Activated T-cell treated with anti-CD3 and anti-CD28 coated beads, Interleukin-2, amount 50 U/mL, for 48 hours (primary cell): ENCODE results near the gene POTEF.
"Not testable (repeated sequence)": the region's sequence is repeated elsewhere in the genome, so short reads cannot be mapped to it uniquely, and the experiment has no call there.

Source experiments
- DNase-seq, 2 experiments: peaks; one replicate each; pipeline ENCODE4 v3.0.0-alpha.2; 2020

Gene POTEF

GRCh38 chr2:130129120-130129829 is at the start of gene POTEF:
TSS of gene POTEF (minus strand) at chr2:130129222. CDS start at chr2:130120515, 8,707 bp downstream.
- DNase-seq, result not testable (repeated sequence)

- not testable (repeated sequence) for DNase-seq
Measured at GRCh38 chr2:130174866-130175265, 45.8 kb upstream of the POTEF start.

- no peak for DNase-seq
Measured at GRCh38 chr2:130169896-130170295, 40.9 kb upstream of the POTEF start.

DNA sequence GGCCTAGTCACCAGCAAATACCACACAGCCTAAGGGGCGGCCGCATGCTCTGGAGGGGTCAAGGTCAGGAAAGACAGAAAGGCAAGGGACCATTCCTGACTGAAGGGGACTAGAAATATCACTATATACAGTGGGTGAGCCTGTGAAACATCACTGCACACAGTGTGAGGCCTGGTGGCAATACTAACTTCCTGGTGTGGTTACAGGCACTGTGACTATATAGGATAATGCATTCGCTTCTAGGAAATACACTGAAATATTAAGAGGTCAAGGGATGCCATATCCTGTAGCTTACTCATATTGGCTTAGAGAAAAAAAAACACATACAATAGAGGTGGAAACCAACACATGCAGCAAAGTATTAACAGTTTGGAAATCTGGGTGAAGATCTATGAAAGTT is 40.1 kb upstream of the POTEF start:
- DNase-seq, result not testable (repeated sequence)

DNA sequence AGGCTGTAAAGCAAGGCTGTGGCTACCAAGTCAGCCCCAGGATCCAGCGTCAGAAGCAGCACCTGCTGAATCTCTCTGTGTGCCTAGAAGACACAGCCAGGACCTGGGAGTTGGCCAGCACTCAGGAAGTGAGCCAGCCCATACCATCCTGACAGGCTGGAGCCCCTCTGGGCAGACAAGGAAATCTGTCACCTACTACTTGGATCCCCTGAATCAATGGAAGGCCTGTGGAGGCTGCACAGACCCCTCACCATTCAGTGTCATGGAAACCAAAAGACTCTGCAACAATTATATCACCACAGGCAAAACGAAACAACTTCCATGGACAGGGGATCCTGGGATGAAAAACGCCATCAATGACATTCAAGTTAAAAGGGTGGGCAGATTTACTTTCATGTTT is 37.6 kb upstream of the POTEF start:
- not testable (repeated sequence) for DNase-seq

DNA sequence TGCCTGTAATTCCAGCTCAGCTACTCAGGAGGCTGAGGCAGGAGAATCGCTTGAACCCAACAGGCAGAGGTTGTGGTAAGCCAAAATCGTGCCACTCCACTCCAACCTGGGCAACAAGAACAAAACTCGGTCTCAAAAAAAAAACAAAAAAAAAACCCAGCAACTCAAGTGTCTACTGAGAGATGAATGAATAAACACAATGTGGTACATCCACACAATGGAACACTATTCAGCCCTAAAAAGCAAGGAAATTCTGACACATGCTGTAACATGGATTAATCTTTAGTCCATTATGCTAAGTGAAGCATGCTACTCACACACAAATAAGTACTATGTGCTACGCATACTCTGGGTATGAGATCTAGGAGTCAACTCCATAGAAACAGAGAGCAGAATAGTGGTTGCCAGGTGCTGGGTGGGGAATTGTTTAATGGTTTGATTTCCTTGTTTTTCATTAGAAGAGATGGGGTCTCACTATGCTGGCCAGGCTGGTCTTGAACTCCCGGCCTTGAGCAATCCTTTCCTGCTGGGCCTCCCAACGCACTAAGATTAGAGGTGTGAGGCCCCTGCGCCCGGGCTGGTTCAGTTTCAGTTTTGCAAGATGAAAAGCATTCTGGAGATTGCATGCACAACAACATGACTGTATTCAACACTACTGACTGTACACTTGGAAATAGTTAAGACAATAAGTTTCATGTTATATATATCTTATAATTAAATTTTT is 36.4 kb upstream of the POTEF start:
- no peak for DNase-seq

GRCh38 chr2:130162968-130163367 is 33.9 kb upstream of the POTEF start:
- DNase-seq, result no peak

DNA sequence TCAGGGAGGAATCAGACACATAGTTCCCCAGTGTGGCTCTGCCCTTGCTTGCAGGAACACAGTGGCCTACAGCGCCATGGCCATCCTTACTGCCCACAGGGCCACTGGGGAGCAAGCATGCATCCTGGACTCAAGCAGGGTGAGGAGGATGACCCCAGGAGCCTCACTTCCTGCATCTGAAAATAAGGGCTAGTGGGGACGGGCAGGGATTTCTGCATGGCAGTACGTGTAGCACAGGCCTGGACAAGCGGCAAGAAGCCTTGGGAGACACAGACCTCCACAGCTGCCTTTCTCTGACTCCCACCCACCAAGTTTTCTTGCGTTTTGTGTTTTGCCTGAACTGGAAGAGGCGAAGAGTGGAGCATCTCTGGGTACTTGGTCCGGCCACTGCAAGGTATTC is 33.5 kb upstream of the POTEF start:
- not testable (repeated sequence) for DNase-seq

DNA sequence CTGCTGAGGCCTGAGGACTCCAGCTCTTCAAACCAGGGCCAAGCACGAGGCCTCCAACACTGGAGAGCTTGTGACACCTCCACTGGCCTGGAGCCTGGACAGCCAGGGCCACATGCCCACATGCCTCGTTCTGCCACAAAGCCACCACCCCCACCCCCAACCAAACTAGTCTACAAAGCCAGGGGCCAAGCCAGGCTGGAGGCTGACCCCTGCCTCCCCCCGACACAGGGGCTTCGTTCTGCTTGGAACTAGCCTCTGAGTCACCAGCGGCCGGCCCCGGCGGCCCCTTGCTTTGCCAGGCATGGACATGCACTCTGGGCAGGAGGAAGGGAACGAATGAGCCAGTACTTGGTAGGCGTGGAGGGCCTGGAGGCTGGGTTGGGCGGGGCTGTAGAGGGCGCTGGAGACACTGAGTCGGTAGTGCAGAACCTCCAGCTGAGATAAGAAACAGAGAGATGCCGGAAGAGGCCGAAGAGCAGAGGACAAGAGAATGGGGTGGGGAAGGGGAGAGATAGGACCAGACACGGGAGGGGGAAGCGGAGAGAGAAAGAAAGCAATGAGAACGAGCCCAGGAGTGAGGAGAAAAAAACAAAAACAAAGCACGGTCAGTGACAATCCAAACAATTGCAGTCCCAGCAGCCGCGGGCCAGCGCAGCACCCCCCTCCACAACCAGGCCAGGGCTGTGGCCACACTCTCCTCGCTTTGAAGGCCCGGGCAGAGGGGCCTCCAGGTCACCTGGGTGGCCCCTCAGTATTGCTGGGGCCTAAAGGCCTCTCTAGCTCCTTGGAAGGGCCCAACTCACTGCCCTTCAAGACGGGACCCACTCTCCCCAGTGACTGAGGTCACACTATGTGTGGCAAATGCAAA is 32.0 kb upstream of the POTEF start:
- DNase-seq, result not testable (repeated sequence)

GRCh38 chr2:130160131-130160530 is 31.1 kb upstream of the POTEF start:
- DNase-seq, result no peak

- DNase-seq, result not testable (repeated sequence)
Measured at GRCh38 chr2:130159376-130159775, 30.4 kb upstream of the POTEF start.

GRCh38 chr2:130158631-130159030 is 29.6 kb upstream of the POTEF start:
- DNase-seq, result no peak

GRCh38 chr2:130157825-130158514 is 28.9 kb upstream of the POTEF start:
- DNase-seq, result not testable (repeated sequence)

DNA sequence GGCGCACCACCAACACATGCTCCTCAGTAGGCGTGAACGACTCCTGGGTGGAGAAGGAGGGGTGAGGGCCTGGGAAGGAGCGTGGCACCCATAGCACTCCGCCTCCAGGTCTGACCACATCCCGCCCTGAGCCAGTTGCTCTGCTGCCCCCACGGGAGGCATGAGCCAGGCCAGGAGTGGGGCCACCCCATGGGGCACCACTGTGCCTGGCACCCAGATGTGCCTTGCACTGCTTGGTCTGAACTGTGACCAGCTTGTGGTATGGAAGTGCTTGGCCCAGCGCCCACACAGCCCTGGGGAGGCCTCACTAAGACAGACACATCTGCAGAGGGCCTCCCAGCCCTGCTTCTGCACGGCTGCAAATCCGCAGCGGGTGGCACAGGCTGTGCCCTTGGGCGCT is 28.3 kb upstream of the POTEF start:
- not testable (repeated sequence) for DNase-seq

DNA sequence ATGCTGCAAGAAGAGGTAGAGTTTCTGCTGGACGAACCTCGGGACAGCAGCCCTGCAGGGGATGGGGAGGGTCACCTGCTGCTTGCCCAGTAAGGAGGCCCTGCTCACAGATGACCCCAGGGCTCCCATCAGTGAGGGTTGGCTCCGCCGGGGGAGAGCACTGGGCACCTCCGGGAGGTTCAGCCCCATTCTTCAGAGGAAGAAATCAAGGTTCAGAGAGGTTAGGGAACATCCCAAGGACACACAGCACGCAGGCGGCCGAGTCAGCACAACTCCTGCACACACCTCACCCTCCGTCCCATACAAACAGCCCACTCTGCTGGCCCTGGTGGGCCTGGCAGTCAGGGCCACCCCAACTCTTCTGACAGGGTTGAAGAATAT is 27.6 kb upstream of the POTEF start:
- DNase-seq, result no peak

DNA sequence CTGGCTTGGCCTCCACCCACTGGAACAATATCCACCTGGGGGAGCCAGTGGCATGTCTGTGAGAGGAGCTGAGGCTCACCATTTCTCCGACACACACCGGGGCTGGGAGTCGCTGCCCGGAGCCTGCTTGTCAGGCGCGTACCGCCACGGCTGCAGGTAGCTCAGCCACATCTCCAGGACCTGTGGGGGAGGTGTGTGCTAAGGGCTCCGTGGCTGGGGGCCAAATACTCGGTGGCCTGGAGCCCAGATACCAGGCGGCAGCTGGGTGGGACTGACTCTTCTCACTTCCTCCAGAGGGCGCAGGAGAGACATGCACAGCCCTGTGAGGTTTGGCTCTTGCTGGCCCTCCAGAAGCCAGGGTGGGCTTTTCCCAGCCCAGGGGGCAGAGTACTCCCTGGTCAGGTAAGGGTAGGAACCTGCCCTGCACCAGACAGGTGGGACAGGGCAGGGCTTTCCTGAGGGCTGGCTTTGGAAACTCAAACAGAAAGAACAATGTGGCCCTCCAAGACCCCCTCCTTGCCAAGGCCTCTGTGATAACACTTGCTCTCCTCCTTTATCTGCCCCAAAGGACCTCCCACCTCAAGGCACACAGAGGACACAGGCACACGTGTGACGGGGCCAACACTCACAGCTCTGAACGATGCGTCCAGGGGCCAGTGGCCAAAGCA is 27.1 kb upstream of the POTEF start:
- DNase-seq, result not testable (repeated sequence)

DNA sequence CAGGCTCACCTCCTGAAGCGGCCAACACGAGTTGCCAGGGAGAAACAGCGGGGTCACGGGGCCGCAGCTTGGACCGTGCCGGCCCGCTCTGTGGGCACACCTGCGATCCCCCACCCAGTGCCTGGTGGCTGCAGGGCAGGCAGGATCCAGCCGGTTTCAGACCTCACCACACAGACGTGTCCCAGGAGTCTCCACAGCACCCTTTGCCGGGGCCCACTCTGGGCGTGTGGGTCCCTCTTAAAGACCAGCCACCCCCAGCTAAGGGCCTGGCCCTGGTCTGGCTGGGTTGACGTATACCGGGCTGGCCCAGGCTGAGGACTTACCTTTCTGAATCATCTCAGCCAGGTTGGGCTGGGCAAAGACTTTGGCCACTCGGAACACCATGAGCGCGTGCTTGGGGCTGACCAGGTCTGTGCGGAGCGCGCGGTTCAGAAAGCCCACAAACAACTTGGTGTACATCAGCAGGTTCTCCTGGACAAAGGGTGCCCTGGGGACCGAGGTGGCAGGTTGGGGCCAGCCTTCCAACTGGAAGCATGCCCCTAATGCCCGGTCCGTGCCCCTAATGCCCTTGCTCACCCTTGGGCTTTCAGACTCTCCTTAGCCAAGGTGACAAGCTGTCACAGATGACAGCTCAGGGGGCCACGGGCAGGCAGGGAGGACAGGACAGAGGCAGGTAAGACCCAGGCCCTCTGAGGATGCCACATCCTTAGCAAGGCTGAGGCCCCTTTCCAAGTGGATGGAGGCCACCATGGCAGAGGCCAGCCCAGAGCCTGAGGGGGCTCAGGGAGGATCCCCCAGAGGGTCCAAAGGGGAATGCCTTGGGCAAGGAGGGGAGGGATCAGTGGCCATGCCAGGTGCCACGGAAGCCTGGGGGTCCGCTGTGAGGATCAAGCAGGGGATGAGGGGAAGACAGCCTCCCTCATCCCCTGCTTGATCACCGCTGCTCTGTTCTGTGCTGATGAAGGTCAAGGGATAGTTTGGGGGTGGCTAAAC is 26.0 kb upstream of the POTEF start:
- no peak for DNase-seq

DNA sequence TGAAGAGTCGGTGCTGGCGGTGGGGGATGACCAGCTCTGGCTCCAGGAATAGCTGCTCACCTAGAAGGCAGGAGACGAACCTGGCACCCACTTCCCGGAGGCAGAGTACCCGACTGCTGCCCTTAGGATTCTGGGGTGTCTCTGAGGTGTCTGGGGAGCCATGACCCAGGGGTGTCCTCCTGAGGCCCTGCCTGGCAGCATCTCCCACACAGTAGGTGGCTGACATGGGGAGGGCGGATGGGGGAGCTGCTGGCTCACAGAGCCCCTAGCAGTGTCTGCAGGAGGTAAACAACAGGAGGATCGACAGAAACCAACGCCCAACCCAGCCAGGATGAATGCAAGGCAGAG is 25.4 kb upstream of the POTEF start:
- DNase-seq, result not testable (repeated sequence)

- DNase-seq, result not testable (repeated sequence)
Measured at GRCh38 chr2:130153721-130154422, 24.9 kb upstream of the POTEF start.
